GM19193 (cell line): ENCODE results near the gene PTPRA.

Experiments used
- POLR2A ChIP-seq: IDR thresholded peaks from 4 replicates; pipeline ENCODE4 v1.6.1; 2011; ENCODE audit not compliant: insufficient read depth, insufficient read length; ENCODE audit errors: extremely low read depth

The PTPRA gene

DNA sequence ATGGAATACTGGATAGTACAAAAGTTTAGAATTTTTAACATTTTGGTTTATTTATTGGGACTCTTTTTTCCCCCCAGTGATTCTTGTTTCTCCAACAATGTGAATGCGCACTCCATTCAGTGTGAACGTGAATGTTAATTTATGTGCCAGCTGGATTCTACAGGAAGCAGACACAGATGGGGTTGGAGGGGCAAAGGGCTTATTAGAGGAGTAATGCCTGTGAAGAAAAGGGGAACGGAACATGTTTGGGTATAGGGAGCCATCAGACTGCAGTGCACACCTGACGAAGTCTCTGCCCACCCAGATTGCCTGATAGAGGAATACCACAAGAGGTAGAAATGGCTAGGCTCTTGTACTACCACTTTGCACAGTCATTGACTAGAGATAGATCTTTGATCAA is 48.2 kb downstream of the PTPRA start:
- TF ChIP-seq POLR2A: no peak

DNA sequence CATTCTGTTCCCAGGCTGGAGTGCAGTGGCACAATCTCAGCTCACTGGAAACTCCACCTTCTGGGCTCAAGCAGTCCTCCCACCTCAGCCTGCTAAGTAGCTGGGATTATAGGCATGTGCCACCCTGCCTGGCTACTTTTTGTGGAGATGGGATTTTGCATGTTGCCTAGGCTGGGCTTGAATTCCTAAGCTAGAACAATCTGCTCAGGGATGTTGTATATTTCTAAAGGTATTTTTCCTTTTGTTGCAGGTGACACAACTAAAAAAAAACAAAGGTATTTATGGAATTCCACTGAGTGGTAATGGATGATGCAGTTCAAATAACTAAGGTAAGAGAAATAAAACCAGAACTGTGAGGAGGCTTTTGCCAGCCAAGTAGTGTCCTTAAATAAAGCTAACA is 49.7 kb downstream of the PTPRA start:
- TF ChIP-seq POLR2A: no peak

DNA sequence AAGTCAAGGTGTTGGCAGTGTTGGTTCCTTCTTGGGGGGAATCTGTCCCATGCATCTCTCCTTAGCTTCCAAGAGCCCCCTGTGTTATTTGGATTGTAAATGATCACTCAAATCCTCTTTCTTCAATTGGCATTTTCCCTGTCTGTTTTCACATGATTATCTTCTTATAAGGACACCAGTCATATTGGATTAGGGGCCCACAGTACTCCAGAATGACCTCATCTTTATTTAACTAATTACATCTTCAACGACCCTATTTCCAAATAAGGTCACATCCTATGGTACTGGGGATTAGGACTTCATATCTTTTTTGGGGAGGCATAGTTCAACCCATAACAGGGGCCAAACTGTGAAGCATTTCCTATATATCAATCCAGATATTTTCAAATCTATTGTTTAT is 57.3 kb downstream of the PTPRA start:
- no peak for TF ChIP-seq POLR2A

DNA sequence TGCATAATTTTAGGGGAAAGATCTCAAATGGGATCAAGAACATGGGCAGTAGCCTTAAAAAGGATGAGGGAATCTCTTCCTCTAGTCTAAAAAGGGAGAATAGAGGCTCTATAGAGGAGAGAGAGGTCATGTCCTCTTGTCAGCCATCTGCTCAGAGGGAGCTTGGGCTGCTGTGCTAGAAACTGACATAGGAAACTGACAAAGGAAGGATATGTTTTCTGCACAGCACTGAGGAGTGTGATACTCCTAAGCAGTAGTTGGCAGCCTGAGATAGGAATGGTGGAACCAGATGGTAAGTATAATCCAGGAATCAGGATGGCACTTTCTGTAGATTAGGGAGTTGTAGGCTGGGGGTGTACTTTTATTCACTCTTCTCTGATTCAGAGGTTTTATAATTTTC is 59.2 kb downstream of the PTPRA start:
- no peak for TF ChIP-seq POLR2A

DNA sequence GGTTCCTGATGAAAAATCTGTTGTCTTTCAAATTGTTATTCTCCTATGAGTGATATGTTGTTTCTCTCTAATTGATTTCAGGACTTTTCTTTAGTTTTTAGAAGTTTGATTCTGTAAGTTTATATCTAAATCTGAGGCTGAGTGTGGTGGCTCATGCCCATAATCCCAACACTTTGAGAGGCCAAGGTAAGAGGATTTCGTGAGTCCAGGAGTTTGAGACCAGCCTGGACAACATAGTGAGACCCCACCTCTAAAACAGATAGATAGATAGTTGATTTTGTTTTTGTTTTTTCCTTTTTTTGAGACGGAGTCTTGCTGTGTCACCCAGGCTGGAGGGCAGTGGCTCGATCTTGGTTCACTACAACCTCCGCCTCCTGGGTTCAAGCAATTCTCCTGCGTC is 64.6 kb downstream of the PTPRA start:
- no peak for TF ChIP-seq POLR2A

- TF ChIP-seq POLR2A: no peak
These were observed 69.2 kb downstream of the PTPRA start for GRCh38 chr20:2942439-2942838.

- no peak for TF ChIP-seq POLR2A
These were observed 74.0 kb downstream of the PTPRA start for GRCh38 chr20:2946988-2947961.

DNA sequence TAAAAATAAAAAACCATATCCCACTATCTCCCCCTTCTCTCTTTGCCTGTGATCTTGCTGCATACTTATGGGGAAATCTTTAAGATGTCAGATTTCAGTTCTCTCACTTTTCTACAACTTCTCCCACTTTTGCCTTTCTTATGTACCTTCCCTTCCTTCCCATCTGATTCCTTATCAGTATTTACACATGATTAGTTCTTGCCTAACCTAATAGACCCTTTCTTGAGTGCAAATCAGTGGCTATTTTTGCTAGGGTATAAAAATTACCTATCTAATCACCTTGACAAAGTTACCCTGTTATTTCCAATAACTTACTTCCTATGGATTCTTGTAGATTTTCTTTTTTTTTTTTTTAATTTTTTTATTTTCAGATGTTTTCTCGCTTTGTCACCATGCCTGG is 75.7 kb downstream of the PTPRA start:
- no peak for TF ChIP-seq POLR2A

GRCh38 chr20:2952766-2953165 is 79.5 kb downstream of the PTPRA start:
- no peak for TF ChIP-seq POLR2A

DNA sequence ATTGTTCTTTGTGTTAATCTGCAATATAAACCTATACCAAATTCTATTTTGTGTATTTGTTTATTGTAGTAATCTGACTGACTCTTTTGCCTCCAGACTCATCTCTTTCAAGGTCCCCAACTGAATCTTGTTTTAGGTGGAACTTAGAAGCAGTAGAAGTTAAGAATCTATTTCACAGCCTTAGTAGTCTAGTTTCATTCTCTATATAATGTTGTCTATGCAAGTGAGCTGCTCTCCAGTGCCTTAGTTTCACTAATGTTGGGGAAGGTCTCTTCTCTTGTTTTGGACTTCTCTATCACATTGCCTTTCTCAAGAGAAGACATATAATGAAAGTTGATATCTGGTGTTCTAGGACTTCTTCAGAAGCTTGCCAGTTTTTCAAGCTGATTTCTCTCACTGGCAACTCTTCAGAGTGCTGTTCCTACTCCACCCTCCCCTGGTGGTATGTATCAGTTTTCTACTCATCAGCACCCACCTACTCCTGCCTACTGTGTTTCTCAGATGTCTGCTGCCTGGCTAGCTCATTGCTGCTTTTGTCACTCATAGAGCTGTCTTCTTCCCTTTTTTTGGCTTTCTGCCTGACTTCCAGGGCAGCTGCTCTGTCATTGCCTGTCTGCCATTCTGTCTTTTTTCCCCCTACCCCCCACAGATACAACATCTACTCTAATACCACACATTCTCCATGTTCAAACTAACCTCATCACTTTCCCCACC is 82.1 kb downstream of the PTPRA start:
- TF ChIP-seq POLR2A: no peak

GRCh38 chr20:2956480-2956879 is 83.2 kb downstream of the PTPRA start:
- TF ChIP-seq POLR2A: no peak

GRCh38 chr20:2967841-2968240 is 94.6 kb downstream of the PTPRA start:
- no peak for TF ChIP-seq POLR2A

DNA sequence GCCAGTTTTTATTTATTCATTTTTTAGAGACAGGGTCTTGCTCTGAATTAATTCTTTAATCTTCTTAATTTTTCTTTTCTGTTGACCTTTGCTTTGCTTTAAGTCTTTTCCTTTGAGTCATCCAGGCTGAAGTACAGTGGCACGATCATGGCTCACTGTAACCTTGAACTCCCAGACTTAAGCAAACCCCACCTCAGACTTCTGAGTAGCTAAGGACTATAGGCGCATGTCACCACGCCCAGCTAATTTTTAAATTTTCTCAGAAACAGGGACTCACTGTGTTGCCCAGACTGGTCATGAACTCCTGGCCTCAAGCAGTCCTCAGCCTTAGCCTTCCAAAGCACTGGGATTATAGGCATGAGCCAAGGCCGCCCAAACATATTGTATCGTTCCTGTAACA is 98.8 kb downstream of the PTPRA start:
- TF ChIP-seq POLR2A: no peak

GRCh38 chr20:2973574-2973973 is 100.3 kb downstream of the PTPRA start:
- TF ChIP-seq POLR2A: no peak

- no peak for TF ChIP-seq POLR2A
These were observed 105.2 kb downstream of the PTPRA start for GRCh38 chr20:2978519-2978918.

GRCh38 chr20:2981646-2982045 is 108.4 kb downstream of the PTPRA start:
- no peak for TF ChIP-seq POLR2A
